HEK293T (cell line): Measurements from ENCODE around the gene TFF1.

Experiments
- FOXA1 ChIP-seq: fragments of 450-650 bp; IDR thresholded peaks from 2 replicates; pipeline ENCODE4 v1.6.1; 2016; ENCODE audit warnings: mild to moderate bottlenecking
- HDGF ChIP-seq: fragments of 450-650 bp; IDR thresholded peaks from 2 replicates; pipeline ENCODE4 v1.6.1; 2017; ENCODE audit warnings: antibody characterized with exemption, borderline replicate concordance
- L3MBTL2 ChIP-seq: fragments of 450-650 bp; conservative IDR thresholded peaks from 2 replicates; pipeline ENCODE4 v1.6.1; 2016; ENCODE audit warnings: mild to moderate bottlenecking
- PKNOX1 ChIP-seq: fragments of 450-650 bp; IDR thresholded peaks from 2 replicates; pipeline ENCODE4 v1.6.1; 2016

- TF ChIP-seq FOXA1 (no peak), HDGF (no peak), PKNOX1 (no peak), L3MBTL2 (no peak)
These were observed 14.5 kb downstream of the TFF1 start for GRCh38 chr21:42351626-42352440.
